K562 (cell line): ENCODE results near the gene BRD3. TPM values are rescaled to one million over a fixed set of nuclear protein-coding genes. Genes with fewer than 3 reads are reported as not detected.

Experiments
- ATAC-seq: fragments of 200-7000 bp; cut with Tn5 transposase; 3 replicates; pipeline ENCODE4 v1.9.1; 2020; ENCODE audit warnings: moderate library complexity
- BruUV-seq: library from RNA; stranded (reverse); fragments of 400-500 nt; replicated peaks from 2 replicates; lab custom pipeline; 2021; lab: Mats Ljungman, UMichigan
- CTCF ChIA-PET: fragments of 300-600 bp; formaldehyde crosslinking; extraction: SDS; loops from one replicate; lab custom pipeline; 2021; ENCODE audit warnings: low intra/inter-chr PET ratio; lab: Yijun Ruan, JAX
- POLR2A ChIA-PET: fragments of 300-600, 350-650 bp; sonication (Branson Sonifier 250); formaldehyde crosslinking; extraction: SDS; loops from one replicate; lab custom pipeline; 2021; ENCODE audit warnings: antibody characterized with exemption, inconsistent platforms; lab: Yijun Ruan, JAX
- DNase-seq, 4 experiments: peaks; one replicate each; pipeline versions ENCODE4 v3.0.0 to v3.0.0-alpha.2; 2011 to 2018; ENCODE audit warnings: low spot score in 3 of 4, mixed read lengths in 3 of 4; ENCODE audit errors: extremely low read depth in 1 of 4
- FAIRE-seq: peaks from 2 replicates; lab custom pipeline; 2011; peaks lifted over from hg19 to GRCh38; lab: Jason Lieb, UNC
- H2AFZ ChIP-seq: 2 replicates; pipeline ENCODE4 v1.6.0; 2011; ENCODE audit warnings: low read depth, low read length, control low read depth, inconsistent platforms
- H3K27ac ChIP-seq: fragments of 200-600 bp; 3 replicates; pipeline ENCODE4 v1.8.0; 2011; ENCODE audit warnings: low read depth, mild to moderate bottlenecking, control low read depth, inconsistent platforms, low read length, moderate library complexity, mixed read lengths; ENCODE audit errors: extremely low read depth
- H3K27me3 ChIP-seq, 2 experiments: fragments of 300-600 bp in 1 of 2; 2 replicates in 1 of 2; 3 replicates in 1 of 2; pipeline versions ENCODE4 v1.6.0 to v1.8.0; 2011; ENCODE audit warnings: inconsistent platforms in 2 of 2, low read length in 2 of 2, mild to moderate bottlenecking in 1 of 2, mixed read lengths in 1 of 2, moderate library complexity in 1 of 2; ENCODE audit not compliant: control insufficient read depth in 2 of 2, insufficient read depth in 2 of 2
- H3K36me3 ChIP-seq: fragments of 300-600 bp; 3 replicates; pipeline ENCODE4 v1.8.0; 2011; ENCODE audit warnings: mild to moderate bottlenecking, low read length, inconsistent platforms; ENCODE audit not compliant: control insufficient read depth, insufficient read depth
- H3K4me1 ChIP-seq, 2 experiments: fragments of 200-600 bp in 1 of 2; replicated peaks in 1 of 2; 2 replicates in 1 of 2; 3 replicates in 1 of 2; pipeline versions ENCODE4 v1.5.1 to v1.8.0; 2011; ENCODE audit warnings: inconsistent platforms in 2 of 2, low read length in 2 of 2, mild to moderate bottlenecking in 1 of 2, mixed read lengths in 1 of 2, moderate library complexity in 1 of 2; ENCODE audit not compliant: control insufficient read depth in 2 of 2, insufficient read depth in 2 of 2
- H3K4me2 ChIP-seq: 2 replicates; pipeline ENCODE4 v1.6.1; 2011; ENCODE audit warnings: low read length, control low read depth, inconsistent platforms, mixed read lengths; ENCODE audit not compliant: insufficient read depth
- H3K4me3 ChIP-seq: fragments of 200-600 bp; sonication (generic), shearing (Covaris generic); 2 replicates; pipeline ENCODE4 v1.5.1; 2016; ENCODE audit warnings: control low read depth, inconsistent platforms
- H3K79me2 ChIP-seq: fragments of 200-600 bp; 3 replicates; pipeline ENCODE4 v1.8.0; 2011; ENCODE audit warnings: low read length, inconsistent platforms; ENCODE audit not compliant: control insufficient read depth, insufficient read depth
- H3K9ac ChIP-seq, 2 experiments: 2 replicates each; pipeline versions ENCODE4 v1.6.0 to v1.6.1; 2011; ENCODE audit warnings: low read depth in 2 of 2, low read length in 2 of 2, control low read depth in 1 of 2, inconsistent platforms in 1 of 2, mild to moderate bottlenecking in 1 of 2, mixed read lengths in 1 of 2; ENCODE audit not compliant: insufficient read depth in 1 of 2
- H3K9me1 ChIP-seq: one replicate; pipeline ENCODE4 v1.6.0; 2011; ENCODE audit warnings: inconsistent platforms, mild to moderate bottlenecking, low read length, moderate library complexity; ENCODE audit not compliant: control insufficient read depth, insufficient read depth
- H3K9me3 ChIP-seq: replicated peaks from 2 replicates; pipeline ENCODE4 v1.5.1; 2011; ENCODE audit warnings: low read depth, low read length, inconsistent platforms; ENCODE audit not compliant: control insufficient read depth, insufficient read depth
- H4K20me1 ChIP-seq: replicated peaks from 2 replicates; pipeline ENCODE4 v1.6.1; 2011; ENCODE audit warnings: low read length, inconsistent platforms, mixed read lengths; ENCODE audit not compliant: control insufficient read depth, insufficient read depth
- CBX2 ChIP-seq: fragments of 200-600 bp; sonication (generic); IDR thresholded peaks from one replicate; pipeline ENCODE4 v1.6.1; 2012; ENCODE audit warnings: mild to moderate bottlenecking, low read length, inconsistent platforms; ENCODE audit not compliant: insufficient read depth, poor library complexity, severe bottlenecking
- CCAR2 ChIP-seq: fragments of 200-400 bp; formaldehyde crosslinking; IDR thresholded peaks from 2 replicates; pipeline ENCODE4 v1.6.1; 2017; ENCODE audit warnings: mild to moderate bottlenecking, low read depth, low read length
- FOXP1 ChIP-seq: sonication (generic); formaldehyde crosslinking; IDR thresholded peaks from 2 replicates; pipeline ENCODE4 v1.8.0; 2022; ENCODE audit warnings: mild to moderate bottlenecking, missing genetic modification reagents
- MTF1 ChIP-seq: fragments of 250-450 bp; sonication (Bioruptor Pico); IDR thresholded peaks from 2 replicates; pipeline ENCODE4 v1.9.0; 2021; ENCODE audit warnings: moderate library complexity, mild to moderate bottlenecking, inconsistent platforms, borderline replicate concordance
- NFIC ChIP-seq: fragments of 450-650 bp; IDR thresholded peaks from 2 replicates; pipeline ENCODE4 v1.6.1; 2017; ENCODE audit warnings: mild to moderate bottlenecking, inconsistent platforms
- WGBS: fragments of 100-300 bp; shearing (Covaris generic); methylation state at CpG from one replicate; pipeline ENCODE4 v1.1.6; 2016; ENCODE audit warnings: low coverage, mixed read lengths; ENCODE audit not compliant: insufficient coverage; ENCODE audit errors: missing lambda C conversion rate; 5-methylcytosine and 5-hydroxymethylcytosine counted together
- in situ Hi-C: fragments of 300-500 bp; cut with MboI; formaldehyde crosslinking; loops from 4 replicates; pipeline ENCODE4 v1.15.0; 2018; ENCODE audit warnings: inconsistent platforms, mixed read lengths
- intact Hi-C: fragments of 100-400 bp; cut with micrococcal nuclease; formaldehyde crosslinking; loops from 2 replicates; pipeline ENCODE4 v1.14.2; 2022
- polyA plus RNA-seq, 8 experiments: library from polyadenylated mRNA; depleted of rRNA in 4 of 8; stranded (reverse) in 5 of 8; unstranded in 3 of 8; fragments of >200 nt; fragmentation: Nextera tagmentation in 2 of 8; fragmentation: Illumina TruSeq in 1 of 8; extraction: Ambion mirVana in 2 of 8; extraction: Trizol in 1 of 8; gene quantifications; 2 replicates each; pipeline versions ENCODE4 v1.2.1 to v1.2.3, GENCODE V29; 2011 to 2014; ENCODE audit warnings: inconsistent platforms in 1 of 8, missing spikeins in 1 of 8
- total RNA-seq, 7 experiments: library from RNA; depleted of rRNA in 6 of 7; stranded (reverse); fragments of >200 nt in 6 of 7; fragmentation: Illumina TruSeq in 2 of 7; extraction: Trizol in 2 of 7; gene quantifications; 2 replicates each; pipeline versions ENCODE4 v1.2.1 to v1.2.3, GENCODE V29; 2011 to 2021; ENCODE audit warnings: low replicate concordance in 1 of 7
- TF ChIP-seq, protein P1 (sequence below): fragments of 250-450 bp; sonication (Bioruptor Pico); IDR thresholded peaks from 2 replicates; pipeline ENCODE4 v1.4.0; 2020
- TF ChIP-seq, protein P2 (sequence below), 3 experiments: IDR thresholded peaks in 2 of 3; conservative IDR thresholded peaks in 1 of 3; 2 replicates each; pipeline ENCODE4 v1.5.1; 2011 to 2012; ENCODE audit warnings: low read length in 3 of 3, mild to moderate bottlenecking in 3 of 3, control low read depth in 2 of 3, improper control_type of control experiment in 1 of 3, inconsistent platforms in 1 of 3, low read depth in 1 of 3, mixed read lengths in 1 of 3, moderate library complexity in 1 of 3; ENCODE audit not compliant: insufficient read depth in 2 of 3

Gene BRD3
- total and polyA plus RNA-seq, 9 of the 15 experiments (the other 6 are each of a cell fraction or from before 2014, with no cell fraction given), result 0.82 to 37.1 (median 4.2) TPM

GRCh38 chr9:133995012-133995896, 72.6 kb downstream of the BRD3 start:
- H3K9me1 ChIP-seq, result no peaks in the 10 kb centered on the region
- in situ Hi-C loops (loop anchor here (5.0 kb wide), 1 partner anchor 208 kb away; no protein-coding TSS in a partner anchor), intact Hi-C loops (no loop called here)
- H3K9me3 ChIP-seq, result no peaks in the 10 kb centered on the region
- ChIA-PET CTCF (interaction anchor here (0.6 to 3.7 kb wide), 4 partner anchors 202 to 591 kb away, joined by 3 to 44 read pairs (median 4); no protein-coding TSS in a partner anchor), POLR2A (interaction anchor here (0.7 to 1.2 kb wide), 2 partner anchors 14 to 333 kb away, joined by 3 to 4 read pairs; no protein-coding TSS in a partner anchor)
- H3K4me1 ChIP-seq, result peaks cover 0 to 39% of the 10 kb centered on the region in 2 experiments; a peak in 3 of 5 replicates
- H3K27ac ChIP-seq, result no peak overlapping the region
- no peaks in the 10 kb centered on the region for H3K79me2 ChIP-seq
- peaks cover 0 to 24% of the 10 kb centered on the region in 2 experiments; a peak in 2 of 5 replicates for H3K27me3 ChIP-seq
- no peak overlapping the region for H2AFZ ChIP-seq
- ATAC-seq (no peak), FAIRE-seq (no peak), DNase-seq (no peak)
- no peaks in the 10 kb centered on the region for H3K36me3 ChIP-seq
- TF ChIP-seq NFIC (peak; percentile 36; the same call in 1 of the 2 replicates), CBX2 (no peak), CCAR2 (no peak), MTF1 (CRISPR knock-in tag) (no peak), FOXP1 (CRISPR knock-in tag) (no peak)
- TF ChIP-seq, protein P1, sequence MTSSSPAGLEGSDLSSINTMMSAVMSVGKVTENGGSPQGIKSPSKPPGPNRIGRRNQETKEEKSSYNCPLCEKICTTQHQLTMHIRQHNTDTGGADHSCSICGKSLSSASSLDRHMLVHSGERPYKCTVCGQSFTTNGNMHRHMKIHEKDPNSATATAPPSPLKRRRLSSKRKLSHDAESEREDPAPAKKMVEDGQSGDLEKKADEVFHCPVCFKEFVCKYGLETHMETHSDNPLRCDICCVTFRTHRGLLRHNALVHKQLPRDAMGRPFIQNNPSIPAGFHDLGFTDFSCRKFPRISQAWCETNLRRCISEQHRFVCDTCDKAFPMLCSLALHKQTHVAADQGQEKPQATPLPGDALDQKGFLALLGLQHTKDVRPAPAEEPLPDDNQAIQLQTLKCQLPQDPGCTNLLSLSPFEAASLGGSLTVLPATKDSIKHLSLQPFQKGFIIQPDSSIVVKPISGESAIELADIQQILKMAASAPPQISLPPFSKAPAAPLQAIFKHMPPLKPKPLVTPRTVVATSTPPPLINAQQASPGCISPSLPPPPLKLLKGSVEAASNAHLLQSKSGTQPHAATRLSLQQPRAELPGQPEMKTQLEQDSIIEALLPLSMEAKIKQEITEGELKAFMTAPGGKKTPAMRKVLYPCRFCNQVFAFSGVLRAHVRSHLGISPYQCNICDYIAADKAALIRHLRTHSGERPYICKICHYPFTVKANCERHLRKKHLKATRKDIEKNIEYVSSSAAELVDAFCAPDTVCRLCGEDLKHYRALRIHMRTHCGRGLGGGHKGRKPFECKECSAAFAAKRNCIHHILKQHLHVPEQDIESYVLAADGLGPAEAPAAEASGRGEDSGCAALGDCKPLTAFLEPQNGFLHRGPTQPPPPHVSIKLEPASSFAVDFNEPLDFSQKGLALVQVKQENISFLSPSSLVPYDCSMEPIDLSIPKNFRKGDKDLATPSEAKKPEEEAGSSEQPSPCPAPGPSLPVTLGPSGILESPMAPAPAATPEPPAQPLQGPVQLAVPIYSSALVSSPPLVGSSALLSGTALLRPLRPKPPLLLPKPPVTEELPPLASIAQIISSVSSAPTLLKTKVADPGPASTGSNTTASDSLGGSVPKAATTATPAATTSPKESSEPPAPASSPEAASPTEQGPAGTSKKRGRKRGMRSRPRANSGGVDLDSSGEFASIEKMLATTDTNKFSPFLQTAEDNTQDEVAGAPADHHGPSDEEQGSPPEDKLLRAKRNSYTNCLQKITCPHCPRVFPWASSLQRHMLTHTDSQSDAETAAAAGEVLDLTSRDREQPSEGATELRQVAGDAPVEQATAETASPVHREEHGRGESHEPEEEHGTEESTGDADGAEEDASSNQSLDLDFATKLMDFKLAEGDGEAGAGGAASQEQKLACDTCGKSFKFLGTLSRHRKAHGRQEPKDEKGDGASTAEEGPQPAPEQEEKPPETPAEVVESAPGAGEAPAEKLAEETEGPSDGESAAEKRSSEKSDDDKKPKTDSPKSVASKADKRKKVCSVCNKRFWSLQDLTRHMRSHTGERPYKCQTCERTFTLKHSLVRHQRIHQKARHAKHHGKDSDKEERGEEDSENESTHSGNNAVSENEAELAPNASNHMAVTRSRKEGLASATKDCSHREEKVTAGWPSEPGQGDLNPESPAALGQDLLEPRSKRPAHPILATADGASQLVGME (CRISPR knock-in tag), result no peak
- TF ChIP-seq, protein P2, sequence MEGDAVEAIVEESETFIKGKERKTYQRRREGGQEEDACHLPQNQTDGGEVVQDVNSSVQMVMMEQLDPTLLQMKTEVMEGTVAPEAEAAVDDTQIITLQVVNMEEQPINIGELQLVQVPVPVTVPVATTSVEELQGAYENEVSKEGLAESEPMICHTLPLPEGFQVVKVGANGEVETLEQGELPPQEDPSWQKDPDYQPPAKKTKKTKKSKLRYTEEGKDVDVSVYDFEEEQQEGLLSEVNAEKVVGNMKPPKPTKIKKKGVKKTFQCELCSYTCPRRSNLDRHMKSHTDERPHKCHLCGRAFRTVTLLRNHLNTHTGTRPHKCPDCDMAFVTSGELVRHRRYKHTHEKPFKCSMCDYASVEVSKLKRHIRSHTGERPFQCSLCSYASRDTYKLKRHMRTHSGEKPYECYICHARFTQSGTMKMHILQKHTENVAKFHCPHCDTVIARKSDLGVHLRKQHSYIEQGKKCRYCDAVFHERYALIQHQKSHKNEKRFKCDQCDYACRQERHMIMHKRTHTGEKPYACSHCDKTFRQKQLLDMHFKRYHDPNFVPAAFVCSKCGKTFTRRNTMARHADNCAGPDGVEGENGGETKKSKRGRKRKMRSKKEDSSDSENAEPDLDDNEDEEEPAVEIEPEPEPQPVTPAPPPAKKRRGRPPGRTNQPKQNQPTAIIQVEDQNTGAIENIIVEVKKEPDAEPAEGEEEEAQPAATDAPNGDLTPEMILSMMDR (IDR thresholded peaks at IDR 0.05 in 2 of 3, conservative IDR thresholded peaks at IDR 0.05 in 1 of 3; ENCODE audit: insufficient read depth in 2 of 3, low read depth in 1 of 3, low read length in 3 of 3), result peak in 2 of 3 experiments; percentile 57 to 94; a peak in 5 of 6 replicates
- peaks cover 10% of the 10 kb centered on the region for H4K20me1 ChIP-seq
- H3K4me3 ChIP-seq, result no peak overlapping the region
- no peak overlapping the region for H3K4me2 ChIP-seq
- no peak overlapping the region for H3K9ac ChIP-seq
- BruUV-seq, result no TSS peak
- 8% methylated on average over 16 of the region's 17 CpGs for whole genome bisulfite sequencing
